Measurements from ENCODE around the gene PGBD1. TPM values are rescaled to one million over a fixed set of nuclear protein-coding genes. Genes with fewer than 3 reads are reported as not detected.

PGBD1 gene
- total and polyA plus RNA-seq, 11 donors: 1.7 to 4.6 (median 2.9) TPM

GRCh38 chr6:28337121-28337520, 55.7 kb downstream of the PGBD1 start:
- Histone ChIP-seq H3K27ac (peak overlapping the region in 9 of 12 donors; percentile 94 to 100 (median 98)), H3K36me3 (no peaks in the 10 kb centered on the region), H3K4me3 (peak overlapping the region in 7 of 12 donors; percentile 63 to 81 (median 77)), H3K9me3 (peaks cover 0 to 13% (median 0%) of the 10 kb centered on the region in 12 donors), H3K4me1 (peaks cover 0 to 24% (median 12%) of the 10 kb centered on the region in 12 donors), H3K27me3 (no peaks in the 10 kb centered on the region)
- TF ChIP-seq CTCF (IDR thresholded peaks at IDR 0.05): no peak
- TF ChIP-seq POLR2A (IDR thresholded peaks at IDR 0.05): no peak
- intact Hi-C loops (cut with DNase I): loop anchor here in 7 of 10 donors (5.0 to 10.0 kb wide), 8 partner anchors 52 to 1190 kb away; partner anchors contain the start of genes PGBD1 (in 3 of the 7), ZSCAN26 (in 3 of the 7), NKAPL (in 1 of the 7) and ZKSCAN4 (in 1 of the 7)
- ATAC-seq (no peak), DNase-seq (no peak)

- DNase-seq (no peak), ATAC-seq (no peak)
- no peaks in the 10 kb centered on the region for H3K36me3 ChIP-seq
- H3K4me3 ChIP-seq: no peak overlapping the region
- TF ChIP-seq CTCF (IDR thresholded peaks at IDR 0.05): no peak
- TF ChIP-seq POLR2A (IDR thresholded peaks at IDR 0.05): no peak
- peaks cover 0 to 16% (median 9%) of the 10 kb centered on the region in 12 donors for H3K4me1 ChIP-seq
- peaks cover 0 to 13% (median 0%) of the 10 kb centered on the region in 12 donors for H3K9me3 ChIP-seq
- WGBS, 4 donors: 77 to 82% (median 80%) methylated on average over 1 of the region's 1 CpG
- intact Hi-C loops (cut with DNase I): loop anchor here in 1 of 10 donors (5.0 kb wide), 1 partner anchor 58 kb away; the partner anchor contains the start of gene PGBD1
- H3K27me3 ChIP-seq: no peaks in the 10 kb centered on the region
- H3K27ac ChIP-seq: no peak overlapping the region
Observed at GRCh38 chr6:28340310-28341095, 59.1 kb downstream of the PGBD1 start.

GRCh38 chr6:28343898-28344677, 62.7 kb downstream of the PGBD1 start:
- TF ChIP-seq POLR2A (IDR thresholded peaks at IDR 0.05) (no peak), CTCF (IDR thresholded peaks at IDR 0.05) (no peak)
- intact Hi-C loops (cut with DNase I): loop anchor here in 1 of 10 donors (5.0 kb wide), 1 partner anchor 62 kb away; the partner anchor contains the start of gene PGBD1
- H3K36me3 ChIP-seq: no peaks in the 10 kb centered on the region
- no peak for DNase-seq
- peaks cover 0 to 2% (median 0%) of the 10 kb centered on the region in 12 donors for H3K4me1 ChIP-seq
- ATAC-seq: no peak
- 52 to 73% (median 61%) methylated on average over 1 of the region's 1 CpG for WGBS, 4 donors
- H3K9me3 ChIP-seq: peaks cover 0 to 13% (median 0%) of the 10 kb centered on the region in 12 donors
- H3K27ac ChIP-seq: no peak overlapping the region
- H3K4me3 ChIP-seq: no peak overlapping the region
- H3K27me3 ChIP-seq: no peaks in the 10 kb centered on the region

GRCh38 chr6:28345201-28345600, 63.8 kb downstream of the PGBD1 start:
- TF ChIP-seq CTCF (IDR thresholded peaks at IDR 0.05) (no peak), POLR2A (IDR thresholded peaks at IDR 0.05) (no peak)
- intact Hi-C loops (cut with DNase I): no loop called here
- H3K27me3 ChIP-seq: no peaks in the 10 kb centered on the region

More at GRCh38 chr6:28345201-28345600, 63.8 kb downstream of the PGBD1 start:
- Histone ChIP-seq H3K27ac (no peak overlapping the region), H3K4me3 (no peak overlapping the region), H3K9me3 (peaks cover 0 to 7% (median 0%) of the 10 kb centered on the region in 12 donors), H3K36me3 (no peaks in the 10 kb centered on the region), H3K4me1 (peaks cover 0 to 5% (median 1%) of the 10 kb centered on the region in 12 donors)
- DNase-seq (no peak), ATAC-seq (no peak)
- 92 to 96% (median 94%) methylated on average over 1 of the region's 1 CpG for whole genome bisulfite sequencing, 4 donors
